ENCODE data around the gene MEGF6.

MEGF6 gene

GRCh38 chr1:3537359-3537758 lies 73.9 kb downstream of the MEGF6 start:
- WGBS, 2 experiments = 93 to 95% methylated on average over 16 of the region's 16 CpGs
- Histone ChIP-seq H3K27me3 (ENCODE audit: control insufficient read depth, insufficient read depth, low read length, poor library complexity, severe bottlenecking) (no peaks in the 10 kb centered on the region), H3K36me3 (ENCODE audit: control insufficient read depth, insufficient read depth, low read length) (no peaks in the 10 kb centered on the region), H3K27ac (ENCODE audit: insufficient read depth, low read depth, low read length, poor library complexity, severe bottlenecking) (no peak overlapping the region), H3K9me3 (ENCODE audit: control insufficient read depth, low read length) (no peaks in the 10 kb centered on the region), H3K4me3 (ENCODE audit: insufficient read depth, low read depth, low read length) (no peak overlapping the region), H3K4me1 (ENCODE audit: control insufficient read depth, insufficient read depth, low read length) (peaks cover under 1% of the 10 kb centered on the region)

GRCh38 chr1:3536420-3537195 lies 74.7 kb downstream of the MEGF6 start:
- Histone ChIP-seq H3K4me3 (ENCODE audit: insufficient read depth, low read depth, low read length) (no peak overlapping the region), H3K36me3 (ENCODE audit: control insufficient read depth, insufficient read depth, low read length) (no peaks in the 10 kb centered on the region), H3K27ac (ENCODE audit: insufficient read depth, low read depth, low read length, poor library complexity, severe bottlenecking) (no peak overlapping the region), H3K4me1 (ENCODE audit: control insufficient read depth, insufficient read depth, low read length) (peaks cover 4% of the 10 kb centered on the region), H3K9me3 (ENCODE audit: control insufficient read depth, low read length) (no peaks in the 10 kb centered on the region), H3K27me3 (ENCODE audit: control insufficient read depth, insufficient read depth, low read length, poor library complexity, severe bottlenecking) (peaks cover 4% of the 10 kb centered on the region)
- WGBS, 2 experiments = 93% methylated on average over 27 of the region's 27 CpGs

GRCh38 chr1:3535732-3536131 lies 75.6 kb downstream of the MEGF6 start:
- H3K36me3 ChIP-seq (ENCODE audit: control insufficient read depth, insufficient read depth, low read length) = no peaks in the 10 kb centered on the region
- H3K27ac ChIP-seq (ENCODE audit: insufficient read depth, low read depth, low read length, poor library complexity, severe bottlenecking) = no peak overlapping the region
- H3K4me1 ChIP-seq (ENCODE audit: control insufficient read depth, insufficient read depth, low read length) = peaks cover 5% of the 10 kb centered on the region
- WGBS, 2 experiments = 90 to 92% methylated on average over 12 of the region's 12 CpGs
- H3K27me3 ChIP-seq (ENCODE audit: control insufficient read depth, insufficient read depth, low read length, poor library complexity, severe bottlenecking) = peaks cover 9% of the 10 kb centered on the region
- H3K4me3 ChIP-seq (ENCODE audit: insufficient read depth, low read depth, low read length) = no peak overlapping the region
- no peaks in the 10 kb centered on the region for H3K9me3 ChIP-seq (ENCODE audit: control insufficient read depth, low read length)

GRCh38 chr1:3534803-3535637 lies 76.3 kb downstream of the MEGF6 start:
- WGBS, 2 experiments = 90% methylated on average over 17 of the region's 17 CpGs
- H3K27me3 ChIP-seq (ENCODE audit: control insufficient read depth, insufficient read depth, low read length, poor library complexity, severe bottlenecking) = peaks cover 16% of the 10 kb centered on the region
- no peak overlapping the region for H3K4me3 ChIP-seq (ENCODE audit: insufficient read depth, low read depth, low read length)
- H3K36me3 ChIP-seq (ENCODE audit: control insufficient read depth, insufficient read depth, low read length) = no peaks in the 10 kb centered on the region
- H3K9me3 ChIP-seq (ENCODE audit: control insufficient read depth, low read length) = no peaks in the 10 kb centered on the region
- no peak overlapping the region for H3K27ac ChIP-seq (ENCODE audit: insufficient read depth, low read depth, low read length, poor library complexity, severe bottlenecking)
- peaks cover 12% of the 10 kb centered on the region for H3K4me1 ChIP-seq (ENCODE audit: control insufficient read depth, insufficient read depth, low read length)

- Histone ChIP-seq H3K4me3 (ENCODE audit: insufficient read depth, low read depth, low read length) (no peak overlapping the region), H3K4me1 (ENCODE audit: control insufficient read depth, insufficient read depth, low read length) (peaks cover 12% of the 10 kb centered on the region), H3K27ac (ENCODE audit: insufficient read depth, low read depth, low read length, poor library complexity, severe bottlenecking) (no peak overlapping the region), H3K27me3 (ENCODE audit: control insufficient read depth, insufficient read depth, low read length, poor library complexity, severe bottlenecking) (peaks cover 32% of the 10 kb centered on the region), H3K9me3 (ENCODE audit: control insufficient read depth, low read length) (no peaks in the 10 kb centered on the region), H3K36me3 (ENCODE audit: control insufficient read depth, insufficient read depth, low read length) (no peaks in the 10 kb centered on the region)
- WGBS, 2 experiments = 82 to 85% methylated on average over 30 of the region's 30 CpGs
These were observed 78.0 kb downstream of the MEGF6 start for GRCh38 chr1:3533067-3534048.

- Histone ChIP-seq H3K27ac (ENCODE audit: insufficient read depth, low read depth, low read length, poor library complexity, severe bottlenecking) (no peak overlapping the region), H3K4me1 (ENCODE audit: control insufficient read depth, insufficient read depth, low read length) (peaks cover 15% of the 10 kb centered on the region), H3K4me3 (ENCODE audit: insufficient read depth, low read depth, low read length) (no peak overlapping the region), H3K27me3 (ENCODE audit: control insufficient read depth, insufficient read depth, low read length, poor library complexity, severe bottlenecking) (peaks cover 32% of the 10 kb centered on the region), H3K36me3 (ENCODE audit: control insufficient read depth, insufficient read depth, low read length) (no peaks in the 10 kb centered on the region), H3K9me3 (ENCODE audit: control insufficient read depth, low read length) (no peaks in the 10 kb centered on the region)
- WGBS, 2 experiments = 76 to 77% methylated on average over 10 of the region's 10 CpGs
These were observed 79.4 kb downstream of the MEGF6 start for GRCh38 chr1:3531928-3532327.

- Histone ChIP-seq H3K27me3 (ENCODE audit: control insufficient read depth, insufficient read depth, low read length, poor library complexity, severe bottlenecking) (peaks cover 32% of the 10 kb centered on the region), H3K4me1 (ENCODE audit: control insufficient read depth, insufficient read depth, low read length) (peaks cover 15% of the 10 kb centered on the region), H3K9me3 (ENCODE audit: control insufficient read depth, low read length) (no peaks in the 10 kb centered on the region), H3K36me3 (ENCODE audit: control insufficient read depth, insufficient read depth, low read length) (no peaks in the 10 kb centered on the region), H3K27ac (ENCODE audit: insufficient read depth, low read depth, low read length, poor library complexity, severe bottlenecking) (no peak overlapping the region), H3K4me3 (ENCODE audit: insufficient read depth, low read depth, low read length) (peak overlapping the region; percentile 32)
- WGBS, 2 experiments = 1 to 2% methylated on average over 96 of the region's 96 CpGs
These were observed 80.1 kb downstream of the MEGF6 start for GRCh38 chr1:3530926-3531818.

GRCh38 chr1:3530086-3530925 lies 81.0 kb downstream of the MEGF6 start:
- 50% methylated on average over 32 of the region's 32 CpGs for WGBS, 2 experiments
- H3K4me1 ChIP-seq (ENCODE audit: control insufficient read depth, insufficient read depth, low read length) = peaks cover 15% of the 10 kb centered on the region

More at GRCh38 chr1:3530086-3530925, 81.0 kb downstream of the MEGF6 start:
- Histone ChIP-seq H3K27me3 (ENCODE audit: control insufficient read depth, insufficient read depth, low read length, poor library complexity, severe bottlenecking) (peaks cover 32% of the 10 kb centered on the region), H3K9me3 (ENCODE audit: control insufficient read depth, low read length) (no peaks in the 10 kb centered on the region), H3K27ac (ENCODE audit: insufficient read depth, low read depth, low read length, poor library complexity, severe bottlenecking) (no peak overlapping the region), H3K4me3 (ENCODE audit: insufficient read depth, low read depth, low read length) (peak overlapping the region; percentile 32), H3K36me3 (ENCODE audit: control insufficient read depth, insufficient read depth, low read length) (no peaks in the 10 kb centered on the region)

Measured in ectodermal cell (in vitro differentiated cells).